Measurements from ENCODE around the gene C1QTNF12. TPM values are rescaled to one million over a fixed set of nuclear protein-coding genes. Genes with fewer than 3 reads are reported as not detected.
A peak's percentile ranks its signal among the peaks of the same experiment; 100 is the strongest.

Gene C1QTNF12
- total RNA-seq, 4 donors from 2014 or later: 2.7 TPM; not detected in 3

- in situ Hi-C loops (cut with MboI; ENCODE audit: low sequenced_read_pairs in 4 of 4) (loop anchor here in 2 of 4 donors (25.0 kb wide), 2 partner anchors 138 to 163 kb away; partner anchors contain the start of gene C1orf159 (in 1 of the 2)), intact Hi-C loops (cut with DNase I; ENCODE audit: low total_unique reads) (loop anchor here (5.0 kb wide), 1 partner anchor 102 kb away; the partner anchor contains the start of gene AURKAIP1)
- H3K36me3 ChIP-seq: no peaks in the 10 kb centered on the region
- H3K4me1 ChIP-seq: peaks cover 34 to 37% of the 10 kb centered on the region in 2 donors
- H3K27ac ChIP-seq: no peak overlapping the region
- DNase-seq (no peak), ATAC-seq (no peak)
- H3K9me3 ChIP-seq: no peaks in the 10 kb centered on the region
- TF ChIP-seq POLR2A (IDR thresholded peaks at IDR 0.05): no peak
- TF ChIP-seq CTCF (IDR thresholded peaks at IDR 0.05 in 4 of 5, conservative IDR thresholded peaks at IDR 0.05 in 1 of 5): no peak
- H3K4me3 ChIP-seq: peak overlapping the region in 1 of 4 donors; percentile 84
- no peaks in the 10 kb centered on the region for H3K27me3 ChIP-seq
Observed at GRCh38 chr1:1274931-1275431, 28.5 kb upstream of the C1QTNF12 start.

DNA sequence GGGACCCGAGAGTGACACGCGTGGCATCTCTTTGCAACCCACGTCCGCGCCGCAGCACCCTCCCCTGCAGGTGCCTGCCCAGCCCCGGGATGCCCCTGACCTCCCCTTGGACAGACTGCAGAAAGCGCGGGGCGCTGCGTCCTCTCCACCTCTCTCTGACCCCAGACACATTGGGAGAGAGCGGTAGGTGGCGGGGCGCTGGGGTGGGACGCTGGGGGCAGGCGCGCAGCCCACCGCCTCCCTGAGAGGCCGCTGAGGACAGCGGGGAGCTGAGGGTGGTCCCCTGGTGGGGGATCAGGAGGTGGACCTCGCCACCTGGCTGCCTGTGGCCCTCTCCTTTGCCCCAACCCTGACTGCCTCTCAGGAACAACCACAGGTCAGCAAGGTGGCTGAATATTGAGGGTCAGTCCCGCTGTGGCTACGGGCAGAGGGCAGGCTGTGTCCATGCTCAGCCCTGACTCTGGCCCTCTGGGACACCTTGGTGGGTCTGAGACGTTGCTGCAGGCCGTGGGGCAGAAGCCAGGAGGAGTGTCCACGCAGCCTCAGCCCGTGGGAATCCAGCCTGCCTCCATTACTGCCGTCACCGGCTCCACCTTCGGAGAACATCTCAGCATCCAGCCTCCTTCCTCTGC, 27.9 kb upstream of the C1QTNF12 start:
- ATAC-seq (peak in 1 of 2 donors; percentile 31), DNase-seq (no peak)
- H3K4me1 ChIP-seq: peaks cover 34 to 43% of the 10 kb centered on the region in 2 donors
- in situ Hi-C loops (cut with MboI; ENCODE audit: low sequenced_read_pairs in 4 of 4): loop anchor here in 2 of 4 donors (25.0 kb wide), 2 partner anchors 137 to 162 kb away; partner anchors contain the start of gene C1orf159 (in 1 of the 2)
- intact Hi-C loops (cut with DNase I; ENCODE audit: low total_unique reads): loop anchor here (5.0 kb wide), 1 partner anchor 103 kb away; the partner anchor contains the start of gene AURKAIP1
- H3K4me3 ChIP-seq: peak overlapping the region; percentile 79 to 92 (median 88)
- peak overlapping the region; percentile 83 to 93 (median 90) for H3K27ac ChIP-seq
- H3K36me3 ChIP-seq: no peaks in the 10 kb centered on the region
- H3K27me3 ChIP-seq: no peaks in the 10 kb centered on the region
- TF ChIP-seq CTCF (IDR thresholded peaks at IDR 0.05 in 4 of 5, conservative IDR thresholded peaks at IDR 0.05 in 1 of 5): no peak
- TF ChIP-seq POLR2A (IDR thresholded peaks at IDR 0.05): no peak
- no peaks in the 10 kb centered on the region for H3K9me3 ChIP-seq

DNA sequence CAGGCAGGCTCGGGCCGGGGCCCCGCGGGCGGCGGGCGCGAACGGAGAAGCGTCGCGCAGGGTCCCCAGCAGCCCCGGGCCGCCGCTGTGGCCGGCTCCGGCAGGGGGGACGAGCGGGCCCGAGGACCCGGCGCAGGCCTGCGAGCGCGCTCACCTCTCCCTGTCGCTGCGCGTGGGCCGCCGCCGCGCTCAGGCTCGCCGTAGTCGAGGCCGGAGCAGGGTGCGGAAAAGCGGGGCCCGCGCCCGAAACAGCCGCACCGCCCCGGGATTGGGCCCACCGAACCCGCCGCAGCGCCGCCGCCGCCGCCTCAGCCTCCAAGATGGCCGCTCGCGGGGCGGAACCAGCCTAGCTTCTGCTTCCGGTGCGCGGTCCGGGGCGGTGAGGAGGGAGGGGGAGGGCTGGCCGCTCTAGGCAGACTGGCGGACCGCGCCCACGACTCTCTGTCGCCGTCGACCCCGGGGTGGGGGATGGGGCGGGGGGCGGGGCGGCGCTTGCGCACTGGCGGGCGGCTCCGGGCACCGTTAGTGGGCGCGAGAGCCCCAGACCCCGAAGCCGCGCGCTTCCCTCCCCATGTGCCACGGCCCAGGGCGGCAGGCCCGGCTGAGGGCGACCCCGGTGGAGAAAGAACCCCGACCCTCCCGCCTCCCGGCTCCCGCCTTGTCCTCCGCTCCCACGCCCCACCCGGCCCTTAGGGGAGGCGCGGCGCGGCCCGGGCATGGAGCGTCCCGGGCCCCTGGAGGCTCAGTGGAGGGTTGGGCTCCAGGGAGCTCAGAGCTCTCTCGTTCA, 27.2 kb upstream of the C1QTNF12 start, which contains the start of gene UBE2J2:
TSS of gene UBE2J2 (minus strand) at position 343 of the 787 bp plus-strand sequence. CDS start 5,862 bp downstream, outside the sequence.
- in situ Hi-C loops (cut with MboI; ENCODE audit: low sequenced_read_pairs in 4 of 4): loop anchor here in 2 of 4 donors (25.0 kb wide), 2 partner anchors 136 to 161 kb away; partner anchors contain the start of gene C1orf159 (in 1 of the 2)
- peaks cover 34 to 43% of the 10 kb centered on the region in 2 donors for H3K4me1 ChIP-seq
- intact Hi-C loops (cut with DNase I; ENCODE audit: low total_unique reads): loop anchor here (1.0 to 5.0 kb wide), 5 partner anchors 33 to 157 kb away; partner anchors contain the start of genes ACAP3, AURKAIP1, B3GALT6 and C1orf159

More for the DNA sequence above, 27.2 kb upstream of the C1QTNF12 start, which contains the start of gene UBE2J2:
- no peaks in the 10 kb centered on the region for H3K36me3 ChIP-seq
- TF ChIP-seq CTCF (IDR thresholded peaks at IDR 0.05 in 4 of 5, conservative IDR thresholded peaks at IDR 0.05 in 1 of 5) (no peak), POLR2A (IDR thresholded peaks at IDR 0.05) (peak; percentile 75 to 88)
- H3K27ac ChIP-seq: peak within 1 kb of the TSS; percentile 83 to 93 (median 90)
- no peaks in the 10 kb centered on the region for H3K9me3 ChIP-seq
- DNase-seq (peak; percentile 93), ATAC-seq (peak; percentile 92 to 95)
- H3K4me3 ChIP-seq: peak within 1 kb of the TSS; percentile 79 to 92 (median 88)
- no peaks in the 10 kb centered on the region for H3K27me3 ChIP-seq
